GM12878 (cell line): ENCODE data around the gene NUP210.

Source experiments
- CTCF ChIP-seq, 3 experiments: IDR thresholded peaks in 2 of 3; conservative IDR thresholded peaks in 1 of 3; 2 replicates each; pipeline ENCODE4 v1.5.1; 2011; ENCODE audit warnings: low read depth in 3 of 3, low read length in 3 of 3, mild to moderate bottlenecking in 3 of 3, control low read depth in 2 of 3, moderate library complexity in 2 of 3, inconsistent platforms in 1 of 3, mixed read lengths in 1 of 3; ENCODE audit not compliant: control insufficient read depth in 2 of 3, insufficient read depth in 1 of 3; ENCODE audit errors: extremely low read depth in 1 of 3
- EGR1 ChIP-seq, 2 experiments: IDR thresholded peaks; 1 replicate in 1 of 2; 2 replicates in 1 of 2; pipeline ENCODE4 v1.6.1; 2011 to 2012; ENCODE audit warnings: low read depth in 2 of 2, low read length in 2 of 2, borderline replicate concordance in 1 of 2, mild to moderate bottlenecking in 1 of 2, moderate library complexity in 1 of 2
- EP300 ChIP-seq, 2 experiments: fragments of 150-350 bp in 1 of 2; IDR thresholded peaks; 2 replicates each; pipeline ENCODE4 v1.6.1; 2011 to 2012; ENCODE audit warnings: low read depth in 2 of 2, low read length in 2 of 2, borderline replicate concordance in 1 of 2, improper control_type of control experiment in 1 of 2, inconsistent platforms in 1 of 2; ENCODE audit not compliant: control insufficient read depth in 1 of 2
- ESRRA ChIP-seq: IDR thresholded peaks from 2 replicates; pipeline ENCODE4 v1.6.1; 2012; ENCODE audit warnings: mild to moderate bottlenecking, low read length, improper control_type of control experiment
- KAT2A ChIP-seq: conservative IDR thresholded peaks from 2 replicates; pipeline ENCODE4 v1.6.1; 2011; ENCODE audit warnings: low read depth, low read length; ENCODE audit not compliant: control insufficient read depth
- LARP7 ChIP-seq: fragments of 450-650 bp; IDR thresholded peaks from 2 replicates; pipeline ENCODE4 v1.6.1; 2017; ENCODE audit warnings: mild to moderate bottlenecking
- MYC ChIP-seq: IDR thresholded peaks from 2 replicates; pipeline ENCODE4 v1.6.1; 2011; ENCODE audit warnings: mild to moderate bottlenecking, low read length, moderate library complexity, inconsistent platforms; ENCODE audit not compliant: insufficient read depth, insufficient replicate concordance, insufficient read length, severe bottlenecking
- NR2C1 ChIP-seq: fragments of 450-650 bp; IDR thresholded peaks from 2 replicates; pipeline ENCODE4 v1.6.1; 2017; ENCODE audit warnings: antibody characterized with exemption, mild to moderate bottlenecking, moderate library complexity
- POLR2A ChIP-seq: IDR thresholded peaks from 2 replicates; pipeline ENCODE4 v1.6.1; 2011; ENCODE audit warnings: low read depth, mild to moderate bottlenecking, low read length
- RAD51 ChIP-seq: fragments of 450-650 bp; IDR thresholded peaks from 2 replicates; pipeline ENCODE4 v1.6.1; 2016; ENCODE audit warnings: moderate library complexity, mild to moderate bottlenecking, inconsistent platforms
- REST ChIP-seq: IDR thresholded peaks from 2 replicates; pipeline ENCODE4 v1.6.1; 2012; ENCODE audit warnings: mild to moderate bottlenecking, low read depth, low read length
- SRF ChIP-seq, 2 experiments: IDR thresholded peaks; 2 replicates each; pipeline ENCODE4 v1.6.1; 2011; ENCODE audit warnings: low read depth in 2 of 2, low read length in 2 of 2, mild to moderate bottlenecking in 1 of 2, moderate library complexity in 1 of 2
- YY1 ChIP-seq: IDR thresholded peaks from 2 replicates; pipeline ENCODE4 v1.6.1; 2011; ENCODE audit warnings: low read depth, mild to moderate bottlenecking, low read length
- TF ChIP-seq, protein P1 (sequence below): IDR thresholded peaks from 2 replicates; pipeline ENCODE4 v1.6.1; 2011; ENCODE audit warnings: borderline replicate concordance, low read depth, mild to moderate bottlenecking, moderate library complexity, mixed read lengths, low read length; ENCODE audit not compliant: insufficient read depth; ENCODE audit errors: extremely low read length

DNA sequence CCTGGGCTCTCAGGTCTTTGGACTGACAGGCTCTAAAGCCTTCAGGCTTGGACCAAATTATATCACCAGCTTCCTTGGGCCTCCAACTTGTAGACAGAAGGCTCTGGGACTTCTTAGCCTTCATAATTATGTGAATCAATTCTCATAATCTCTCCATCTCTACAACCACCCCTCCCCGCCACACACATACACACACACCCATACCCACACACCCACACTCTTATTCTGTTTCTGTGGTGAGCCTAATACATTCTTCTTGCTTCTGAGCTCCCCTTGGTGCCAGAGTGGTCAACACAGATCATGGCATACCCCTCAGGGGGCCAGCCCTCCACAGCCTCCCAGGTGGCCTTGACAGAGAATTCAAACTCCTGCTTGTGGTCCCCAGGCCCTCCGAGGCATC, 5.6 kb upstream of the NUP210 start:
- TF ChIP-seq EP300 (IDR thresholded peaks at IDR 0.05; ENCODE audit: borderline replicate concordance in 1 of 2, control insufficient read depth in 1 of 2, low read depth in 2 of 2, low read length in 2 of 2) (no peak), CTCF (IDR thresholded peaks at IDR 0.05 in 2 of 3, conservative IDR thresholded peaks at IDR 0.05 in 1 of 3; ENCODE audit: control insufficient read depth in 2 of 3, extremely low read depth in 1 of 3, insufficient read depth in 1 of 3, low read depth in 3 of 3, low read length in 3 of 3) (no peak), REST (no peak), ESRRA (no peak), MYC (no peak), SRF (IDR thresholded peaks at IDR 0.05; ENCODE audit: low read depth in 2 of 2, low read length in 2 of 2) (no peak), LARP7 (no peak), POLR2A (no peak), KAT2A (no peak), YY1 (no peak), NR2C1 (no peak), EGR1 (IDR thresholded peaks at IDR 0.05; ENCODE audit: borderline replicate concordance in 1 of 2, low read depth in 2 of 2, low read length in 2 of 2) (no peak), RAD51 (no peak)
- TF ChIP-seq, protein P1, sequence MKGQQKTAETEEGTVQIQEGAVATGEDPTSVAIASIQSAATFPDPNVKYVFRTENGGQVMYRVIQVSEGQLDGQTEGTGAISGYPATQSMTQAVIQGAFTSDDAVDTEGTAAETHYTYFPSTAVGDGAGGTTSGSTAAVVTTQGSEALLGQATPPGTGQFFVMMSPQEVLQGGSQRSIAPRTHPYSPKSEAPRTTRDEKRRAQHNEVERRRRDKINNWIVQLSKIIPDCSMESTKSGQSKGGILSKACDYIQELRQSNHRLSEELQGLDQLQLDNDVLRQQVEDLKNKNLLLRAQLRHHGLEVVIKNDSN = no peak
